Fibroblast of skin of right biceps (primary cell): ENCODE results near the gene ENPP6.
"Not testable (repeated sequence)": the region's sequence is repeated elsewhere in the genome, so short reads cannot be mapped to it uniquely, and the experiment has no call there.

Experiments used
- DNase-seq: peaks from one replicate; pipeline ENCODE4 v3.0.0-alpha.2; 2013

ENPP6 gene

GRCh38 chr4:184146951-184147350 lies 70.7 kb downstream of the ENPP6 start:
- DNase-seq = no peak

DNA sequence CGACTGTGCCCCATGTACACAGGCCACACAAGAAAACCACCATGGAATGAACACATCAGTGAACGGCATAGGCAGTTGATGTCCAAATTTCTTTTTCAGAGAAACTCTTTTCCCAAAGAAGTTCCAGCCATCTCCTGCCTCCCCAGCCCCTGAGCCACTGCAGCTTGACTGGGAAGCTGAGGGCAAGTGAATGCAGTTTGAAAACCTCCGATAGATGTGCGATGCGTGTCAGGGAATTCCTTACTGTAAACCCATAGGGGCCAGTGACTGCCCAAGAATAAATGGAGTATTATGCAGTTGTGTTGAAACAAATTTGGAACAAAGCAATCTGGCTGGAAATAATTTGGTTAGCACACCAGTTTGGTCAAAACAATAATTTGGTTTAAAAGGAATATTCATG lies 72.1 kb downstream of the ENPP6 start:
- DNase-seq = no peak

DNA sequence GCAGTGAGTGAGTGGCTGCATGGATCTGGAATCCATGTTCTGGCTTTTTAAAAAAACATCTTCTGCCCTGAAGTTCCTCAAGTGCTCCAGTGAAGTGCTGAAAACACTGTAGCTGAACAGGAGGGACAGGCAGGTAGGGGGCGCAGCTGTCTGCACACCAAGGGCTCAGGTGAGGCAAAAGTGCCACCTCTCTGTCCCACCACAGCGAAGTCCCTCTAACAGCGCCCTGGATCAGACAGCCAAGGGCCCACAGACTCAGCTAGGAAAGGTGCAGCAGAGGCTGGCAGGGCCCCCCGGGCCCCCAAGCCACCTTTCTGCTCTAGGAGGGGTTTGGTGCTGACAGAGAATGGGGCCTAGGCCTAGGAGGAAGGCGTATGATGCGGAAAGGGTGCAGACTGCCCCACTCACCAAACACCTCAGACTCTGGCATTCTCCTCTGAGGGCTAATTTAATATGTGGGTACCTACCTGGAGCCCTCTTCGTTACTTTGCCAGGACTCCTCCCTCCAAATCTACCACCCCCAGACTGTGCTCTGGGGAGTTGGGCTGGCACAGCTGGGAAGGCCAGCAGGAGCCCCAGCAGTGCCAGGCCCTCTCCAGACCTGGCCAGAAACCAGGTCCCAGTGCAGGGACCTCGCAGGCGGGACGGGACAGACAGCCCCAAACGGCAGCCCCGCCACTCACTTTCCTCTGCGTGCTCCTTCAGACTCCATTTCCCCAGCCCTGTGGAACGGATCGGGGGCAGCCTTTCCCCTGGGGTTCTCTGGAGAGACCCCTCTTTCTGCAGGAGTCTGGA lies 73.7 kb downstream of the ENPP6 start:
- no peak for DNase-seq

GRCh38 chr4:184142121-184143000 lies 75.3 kb downstream of the ENPP6 start:
- DNase-seq = no peak

- DNase-seq = not testable (repeated sequence)
Measured at GRCh38 chr4:184140901-184141300, 76.8 kb downstream of the ENPP6 start.

DNA sequence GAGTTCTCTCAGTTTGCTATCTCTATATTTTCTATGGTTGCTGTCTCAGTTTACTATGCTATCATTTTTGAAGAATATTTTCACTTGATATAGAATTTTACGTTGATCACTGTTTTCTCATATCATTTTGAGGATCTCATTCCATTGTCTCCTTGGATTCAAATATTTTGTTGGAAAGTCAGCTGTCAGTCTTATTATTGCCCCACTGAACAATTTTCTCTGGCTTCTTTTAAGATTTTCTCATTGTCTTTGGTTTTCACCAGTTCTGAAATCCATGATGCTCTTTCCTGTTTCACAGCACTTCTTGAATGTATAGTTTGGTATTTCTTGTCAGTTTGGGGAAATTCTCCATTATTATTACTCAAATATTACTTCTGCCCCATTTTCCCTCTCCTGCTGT lies 81.1 kb downstream of the ENPP6 start:
- no peak for DNase-seq

DNA sequence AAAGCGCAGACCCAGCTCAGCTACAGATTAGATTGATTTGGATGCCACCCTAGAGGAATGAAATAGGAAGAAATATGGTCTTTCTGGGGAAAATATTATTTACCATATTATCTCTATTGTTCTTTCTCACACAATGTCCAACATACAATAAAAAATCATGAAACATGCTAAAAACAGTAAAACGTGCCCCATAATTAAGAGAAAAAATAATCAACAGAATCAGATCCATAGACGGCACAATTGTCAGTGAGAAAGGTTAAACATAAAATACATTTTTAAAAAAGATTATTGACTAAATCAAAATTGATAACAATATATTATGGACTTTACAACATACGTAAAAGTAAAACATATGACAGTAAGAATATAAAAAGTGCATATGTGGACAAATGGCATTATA lies 90.9 kb downstream of the ENPP6 start:
- DNase-seq = no peak

DNA sequence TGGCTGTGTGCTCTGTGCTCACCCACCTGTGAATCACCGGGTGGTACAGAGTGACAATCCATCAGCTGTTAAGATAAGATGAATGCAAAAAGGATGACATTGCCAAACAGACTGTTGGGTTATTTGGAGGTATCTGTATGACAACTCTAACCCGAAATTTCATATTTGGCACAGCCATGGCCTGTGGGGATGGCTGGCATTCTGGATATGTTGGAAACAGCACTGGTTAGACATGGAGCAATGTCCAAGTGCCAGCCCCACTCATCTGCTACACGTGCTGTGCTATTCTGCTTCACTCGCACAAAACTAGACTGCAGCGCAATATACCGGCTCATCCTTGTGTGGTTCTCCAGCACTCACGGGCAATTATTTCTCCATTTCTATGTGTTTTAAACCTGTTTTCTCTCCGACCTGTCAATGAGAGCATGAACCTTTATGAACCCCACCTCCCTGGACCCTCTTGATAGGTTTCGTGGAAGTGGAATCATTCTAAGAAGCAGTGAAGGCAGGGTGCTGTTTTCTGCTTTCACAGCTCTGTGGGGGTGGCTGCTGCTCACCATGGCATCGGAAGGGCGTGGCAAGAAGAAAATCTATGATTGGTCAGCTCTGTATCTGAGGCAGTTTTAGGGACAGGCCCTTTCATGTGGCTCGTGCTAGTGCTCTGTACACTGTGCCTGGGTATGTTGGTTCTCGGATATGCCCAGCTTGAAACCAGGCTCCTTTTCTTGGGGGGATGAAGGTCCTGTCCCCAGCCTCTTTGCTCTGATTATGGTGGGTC lies 94.9 kb downstream of the ENPP6 start:
- no peak for DNase-seq

DNA sequence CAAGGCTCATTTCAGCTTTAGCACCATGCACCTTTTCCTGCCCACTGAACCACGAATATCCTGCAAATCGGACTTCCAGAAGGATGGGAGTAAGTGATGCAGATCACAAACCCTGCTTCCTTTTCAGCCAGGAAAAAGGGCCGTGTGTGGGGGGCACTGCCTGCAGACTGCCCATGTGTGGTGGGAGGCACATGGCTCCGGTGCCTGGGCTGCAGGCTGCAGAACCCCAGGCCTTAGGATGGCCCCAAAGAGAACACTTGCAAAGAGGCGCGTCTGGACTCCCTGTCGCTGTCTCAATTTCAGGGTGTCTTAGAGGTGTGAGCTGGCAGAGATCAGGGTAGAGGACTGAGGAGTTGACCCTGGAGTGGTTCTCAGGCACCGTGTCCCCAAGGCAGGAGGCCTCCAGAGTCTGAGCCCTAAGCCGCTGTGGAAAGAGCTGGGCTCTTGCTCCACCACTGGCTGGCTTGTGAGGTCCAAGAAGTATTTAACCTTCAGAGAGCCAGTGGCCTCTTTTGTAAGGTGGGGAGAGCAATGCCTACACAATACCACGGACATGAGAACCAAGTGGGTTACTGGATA lies 97.0 kb downstream of the ENPP6 start:
- no peak for DNase-seq

- no peak for DNase-seq
Measured at GRCh38 chr4:184117662-184118199, 99.9 kb downstream of the ENPP6 start.

- no peak for DNase-seq
Measured at GRCh38 chr4:184115399-184115798, 102.3 kb downstream of the ENPP6 start.

DNA sequence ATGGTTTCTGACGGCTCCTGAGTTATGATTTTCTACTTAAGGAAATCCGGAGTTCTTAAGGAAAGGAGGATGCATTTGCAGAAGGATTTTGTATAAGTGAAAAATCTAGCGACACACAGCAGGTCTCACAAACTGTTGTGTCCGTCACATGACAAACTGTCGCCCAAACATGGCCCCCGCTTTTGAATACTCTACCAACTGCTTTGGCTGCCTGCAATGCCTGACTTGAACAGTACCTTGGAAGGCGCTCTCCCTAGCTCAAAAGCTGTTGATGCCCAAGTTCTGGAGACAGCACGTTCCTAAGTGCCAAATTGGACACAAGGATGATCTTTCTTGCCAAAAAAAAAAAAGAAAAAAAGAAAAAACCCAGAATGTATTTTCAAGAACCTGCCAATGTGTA lies 103.2 kb downstream of the ENPP6 start:
- no peak for DNase-seq

DNA sequence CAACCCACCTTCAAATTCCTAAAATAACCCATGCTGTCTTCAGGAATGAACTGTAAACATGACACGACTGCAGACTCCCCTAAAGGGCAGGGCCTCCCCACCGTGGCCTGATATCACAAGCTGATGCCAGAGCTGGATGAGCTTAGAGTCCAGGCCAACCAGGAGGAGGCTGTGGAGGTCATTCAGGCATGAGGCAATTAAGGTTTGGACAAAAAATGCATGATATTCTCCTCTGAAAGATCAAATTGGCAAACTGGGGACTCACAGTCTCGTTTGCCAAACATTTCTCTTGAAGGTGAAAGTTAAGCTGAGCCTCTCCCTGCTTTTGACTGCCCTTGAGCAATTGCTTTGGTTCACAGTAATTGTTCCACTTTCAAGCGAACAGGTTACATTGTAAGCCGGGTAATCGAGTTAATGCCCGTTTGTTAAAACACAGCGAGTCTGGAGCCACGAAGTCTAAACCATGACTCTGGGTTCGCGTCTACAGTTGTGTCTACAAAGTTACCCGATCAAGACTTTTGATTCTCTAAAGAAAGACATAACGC lies 105.6 kb downstream of the ENPP6 start:
- no peak for DNase-seq

GRCh38 chr4:184111233-184111832 lies 106.3 kb downstream of the ENPP6 start:
- no peak for DNase-seq

GRCh38 chr4:184110452-184111224 lies 107.0 kb downstream of the ENPP6 start:
- DNase-seq = no peak

GRCh38 chr4:184108006-184108501 lies 109.6 kb downstream of the ENPP6 start:
- no peak for DNase-seq

- peak; percentile 10 for DNase-seq
Measured at GRCh38 chr4:184104419-184105101, 113.1 kb downstream of the ENPP6 start.

GRCh38 chr4:184103527-184104264 lies 114.0 kb downstream of the ENPP6 start:
- no peak for DNase-seq

- DNase-seq = no peak
Measured at GRCh38 chr4:184102927-184103326, 114.7 kb downstream of the ENPP6 start.

- no peak for DNase-seq
Measured at GRCh38 chr4:184102488-184102887, 115.2 kb downstream of the ENPP6 start.
